ENCODE data around the gene TAMALIN. TPM values are rescaled to one million over a fixed set of nuclear protein-coding genes. Genes with fewer than 3 reads are reported as not detected.

The TAMALIN gene
- polyA plus RNA-seq, 1 experiment = 7.2 TPM

DNA sequence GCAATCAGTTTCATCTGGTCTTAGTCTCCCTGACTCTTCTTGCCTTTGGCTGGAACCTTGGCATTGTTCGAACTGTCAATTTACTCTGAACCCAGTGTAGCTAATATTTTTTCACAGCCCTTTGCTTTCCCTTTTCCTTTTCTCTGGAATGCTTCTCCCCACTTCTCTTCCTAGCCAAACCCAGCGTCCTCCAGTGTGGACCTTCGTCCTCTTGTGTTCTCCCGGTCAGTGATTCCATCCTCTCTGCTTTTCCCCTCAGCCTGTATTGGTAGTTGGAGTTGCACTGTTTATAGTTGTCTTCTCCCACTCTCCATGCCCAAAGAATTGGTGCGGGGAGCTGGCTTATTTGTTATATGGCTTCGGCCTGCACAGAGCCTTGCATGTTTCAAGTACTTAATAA is 45.9 kb upstream of the TAMALIN start:
- Histone ChIP-seq H3K4me3 (ENCODE audit: low read depth, low read length) (no peak overlapping the region), H3K9me3 (ENCODE audit: control insufficient read depth, insufficient read depth, low read length) (no peaks in the 10 kb centered on the region), H3K27ac (ENCODE audit: low read depth, low read length) (no peak overlapping the region), H3K27me3 (ENCODE audit: control insufficient read depth, insufficient read depth, low read length) (no peaks in the 10 kb centered on the region)
- ChIA-PET CTCF (interaction anchor here (4.4 kb wide), 1 partner anchor 10 kb away, joined by 33 read pairs; no protein-coding TSS in a partner anchor), POLR2A (no interaction called here)
- DNase-seq (ENCODE audit: low read depth, low spot score) = no peak
- no peak for TF ChIP-seq CTCF (IDR thresholded peaks at IDR 0.05; ENCODE audit: low read depth, low read length)

- CTCF ChIA-PET = interaction anchor here (0.6 to 4.4 kb wide), 11 partner anchors 9 to 254 kb away, joined by 3 to 33 read pairs (median 4); no protein-coding TSS in a partner anchor
- no peaks in the 10 kb centered on the region for H3K9me3 ChIP-seq (ENCODE audit: control insufficient read depth, insufficient read depth, low read length)
- H3K27me3 ChIP-seq (ENCODE audit: control insufficient read depth, insufficient read depth, low read length) = no peaks in the 10 kb centered on the region
- TF ChIP-seq CTCF (IDR thresholded peaks at IDR 0.05; ENCODE audit: low read depth, low read length) = no peak
- DNase-seq (ENCODE audit: low read depth, low spot score) = no peak
- POLR2A ChIA-PET = no interaction called here
- H3K27ac ChIP-seq (ENCODE audit: low read depth, low read length) = no peak overlapping the region
- no peak overlapping the region for H3K4me3 ChIP-seq (ENCODE audit: low read depth, low read length)
These were observed 44.9 kb upstream of the TAMALIN start for GRCh38 chr12:51961834-51962233.

DNA sequence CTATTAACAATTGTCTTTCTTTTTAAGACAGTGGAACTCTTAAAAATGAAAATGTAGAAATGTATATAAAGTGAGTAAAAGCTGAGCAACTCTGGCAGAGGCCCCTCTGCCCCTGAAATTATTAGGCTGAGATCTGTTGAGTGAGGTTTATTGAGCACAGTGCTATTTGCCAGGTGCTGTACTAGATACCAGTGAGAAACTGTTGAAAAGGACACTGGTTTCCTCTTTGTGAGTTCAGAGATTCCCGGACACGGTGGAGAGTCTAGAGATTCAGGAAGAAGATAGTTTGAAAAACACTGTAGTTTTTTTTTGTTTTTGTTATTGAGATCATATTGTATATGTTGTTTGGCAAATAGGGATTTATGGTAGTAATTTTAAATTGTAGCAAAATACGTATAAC is 44.0 kb upstream of the TAMALIN start:
- Histone ChIP-seq H3K27ac (ENCODE audit: low read depth, low read length) (no peak overlapping the region), H3K4me3 (ENCODE audit: low read depth, low read length) (no peak overlapping the region), H3K27me3 (ENCODE audit: control insufficient read depth, insufficient read depth, low read length) (no peaks in the 10 kb centered on the region), H3K9me3 (ENCODE audit: control insufficient read depth, insufficient read depth, low read length) (no peaks in the 10 kb centered on the region)
- POLR2A ChIA-PET = no interaction called here
- no peak for DNase-seq (ENCODE audit: low read depth, low spot score)
- TF ChIP-seq CTCF (IDR thresholded peaks at IDR 0.05; ENCODE audit: low read depth, low read length) = no peak
- CTCF ChIA-PET = interaction anchor here (0.6 to 4.4 kb wide), 8 partner anchors 8 to 120 kb away, joined by 3 to 33 read pairs (median 4); no protein-coding TSS in a partner anchor

DNA sequence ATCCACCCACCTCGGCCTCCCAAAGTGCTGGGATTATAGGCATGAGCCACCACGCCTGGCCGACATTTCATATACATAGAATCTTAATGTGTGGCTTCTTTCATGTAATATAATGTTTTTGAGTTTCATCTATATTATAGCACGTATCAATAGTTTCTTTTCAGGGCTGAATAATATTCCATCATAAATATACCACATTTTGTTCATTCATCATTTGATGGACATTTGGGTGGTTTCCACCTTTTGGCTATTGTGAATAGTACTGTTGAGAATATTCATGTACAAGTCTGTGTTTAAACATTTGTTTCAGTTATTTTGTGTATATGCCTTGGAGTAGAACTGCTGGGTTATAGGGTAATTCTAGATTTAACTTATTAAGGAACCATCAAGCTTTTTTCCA is 43.3 kb upstream of the TAMALIN start:
- ChIA-PET POLR2A (no interaction called here), CTCF (no interaction called here)
- Histone ChIP-seq H3K27me3 (ENCODE audit: control insufficient read depth, insufficient read depth, low read length) (no peaks in the 10 kb centered on the region), H3K4me3 (ENCODE audit: low read depth, low read length) (no peak overlapping the region), H3K27ac (ENCODE audit: low read depth, low read length) (no peak overlapping the region), H3K9me3 (ENCODE audit: control insufficient read depth, insufficient read depth, low read length) (no peaks in the 10 kb centered on the region)
- DNase-seq (ENCODE audit: low read depth, low spot score) = no peak
- TF ChIP-seq CTCF (IDR thresholded peaks at IDR 0.05; ENCODE audit: low read depth, low read length) = no peak

- CTCF ChIA-PET = interaction anchor here (0.7 to 3.2 kb wide), 9 partner anchors 9 to 75 kb away, joined by 3 to 33 read pairs (median 13); no protein-coding TSS in a partner anchor
- no peak for TF ChIP-seq CTCF (IDR thresholded peaks at IDR 0.05; ENCODE audit: low read depth, low read length)
- no peak for DNase-seq (ENCODE audit: low read depth, low spot score)
- no peak overlapping the region for H3K4me3 ChIP-seq (ENCODE audit: low read depth, low read length)
- H3K27me3 ChIP-seq (ENCODE audit: control insufficient read depth, insufficient read depth, low read length) = no peaks in the 10 kb centered on the region
- H3K9me3 ChIP-seq (ENCODE audit: control insufficient read depth, insufficient read depth, low read length) = no peaks in the 10 kb centered on the region
- POLR2A ChIA-PET = no interaction called here
- H3K27ac ChIP-seq (ENCODE audit: low read depth, low read length) = no peak overlapping the region
These were observed 37.1 kb upstream of the TAMALIN start for GRCh38 chr12:51969643-51970042.

All from AG04450 (cell line).